Stimulated activated naive CD8-positive, alpha-beta T cell treated with anti-CD3 and anti-CD28 coated beads, Interleukin-15, Interleukin-2, amounts not matched to agents 100 U/mL and 50 U/mL, for 24 hours (primary cell): ENCODE measurements around the gene MOGAT2.

Source experiments
- ATAC-seq: fragments of 150-1000 bp; cut with Tn5 transposase; one replicate; pipeline ENCODE4 v1.10.0; 2021
- DNase-seq: peaks from one replicate; pipeline ENCODE4 v3.0.0; 2021

Gene MOGAT2

DNA sequence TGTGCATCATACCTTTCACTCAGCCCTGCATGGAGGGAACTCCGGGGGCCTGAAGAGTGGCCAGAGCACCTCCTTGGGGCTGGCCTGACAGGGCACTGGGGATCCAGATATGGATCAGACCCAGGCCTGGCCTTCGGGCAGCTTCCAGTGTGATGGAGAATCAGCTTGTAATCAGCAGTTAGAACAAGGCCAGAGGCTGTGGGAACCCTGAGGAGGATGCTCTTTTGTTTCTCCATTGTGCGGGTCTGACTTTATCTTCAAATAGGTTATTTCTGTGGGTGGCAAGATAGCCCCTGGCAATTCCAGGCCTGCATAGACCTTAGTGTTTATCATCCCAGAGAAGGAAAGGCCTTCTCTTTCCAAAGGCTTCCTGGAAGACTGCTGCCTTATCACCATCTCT is 63.2 kb downstream of the MOGAT2 start:
- ATAC-seq, result no peak

DNA sequence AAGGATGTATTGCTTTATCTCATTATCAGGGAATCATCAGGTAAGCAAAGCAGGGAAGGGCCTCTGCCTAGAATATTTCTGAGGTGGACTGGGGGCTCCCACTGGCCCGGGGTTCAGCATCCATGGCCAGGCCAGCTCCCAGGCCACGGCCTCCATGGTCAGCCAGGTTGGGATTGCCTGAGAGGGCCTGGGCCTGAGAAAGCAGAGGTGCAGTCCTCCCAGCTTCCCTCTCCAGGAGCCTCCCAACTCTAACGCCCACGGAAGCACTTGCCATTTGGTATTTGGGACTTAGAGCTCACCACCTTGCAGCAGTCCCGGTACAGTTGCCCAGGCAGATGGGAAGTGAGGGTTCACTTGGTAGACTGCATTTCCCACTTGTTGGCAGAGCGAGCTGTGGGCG is 63.7 kb downstream of the MOGAT2 start:
- no peak for DNase-seq
- no peak for ATAC-seq

More for the DNA sequence above, 63.2 kb downstream of the MOGAT2 start:
- no peak for DNase-seq

- ATAC-seq, result no peak
Observed at GRCh38 chr11:75781831-75782230, 64.2 kb downstream of the MOGAT2 start.

More at GRCh38 chr11:75781831-75782230, 64.2 kb downstream of the MOGAT2 start:
- no peak for DNase-seq
